ENCODE results near the gene SERGEF.

The SERGEF gene

DNA sequence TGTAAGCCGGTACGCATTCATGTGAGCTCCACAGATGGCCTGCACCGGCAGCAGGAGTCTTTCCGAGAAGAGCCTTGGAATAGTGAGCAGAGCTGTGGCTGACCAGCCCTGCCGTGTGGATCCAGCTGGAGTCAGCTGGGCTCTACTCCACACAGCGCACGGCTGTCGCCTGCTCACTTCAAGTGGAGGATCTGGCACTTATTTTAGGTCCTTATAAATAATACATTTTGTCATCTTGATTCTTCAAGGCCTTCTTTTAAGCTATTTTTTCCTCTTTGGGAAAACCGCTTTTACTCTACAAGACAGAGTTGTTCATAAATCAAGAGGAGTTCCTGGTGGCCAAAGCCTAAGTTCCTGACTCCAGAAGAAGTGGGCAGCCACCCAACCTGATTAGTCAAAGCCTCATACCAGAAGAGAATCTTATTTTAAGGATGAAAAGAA, 184.5 kb downstream of the SERGEF start:
- DNase-seq (ENCODE audit: low read depth), result no peak
- H3K4me3 ChIP-seq (ENCODE audit: low read depth, low read length), result no peak overlapping the region
- TF ChIP-seq, protein P1, sequence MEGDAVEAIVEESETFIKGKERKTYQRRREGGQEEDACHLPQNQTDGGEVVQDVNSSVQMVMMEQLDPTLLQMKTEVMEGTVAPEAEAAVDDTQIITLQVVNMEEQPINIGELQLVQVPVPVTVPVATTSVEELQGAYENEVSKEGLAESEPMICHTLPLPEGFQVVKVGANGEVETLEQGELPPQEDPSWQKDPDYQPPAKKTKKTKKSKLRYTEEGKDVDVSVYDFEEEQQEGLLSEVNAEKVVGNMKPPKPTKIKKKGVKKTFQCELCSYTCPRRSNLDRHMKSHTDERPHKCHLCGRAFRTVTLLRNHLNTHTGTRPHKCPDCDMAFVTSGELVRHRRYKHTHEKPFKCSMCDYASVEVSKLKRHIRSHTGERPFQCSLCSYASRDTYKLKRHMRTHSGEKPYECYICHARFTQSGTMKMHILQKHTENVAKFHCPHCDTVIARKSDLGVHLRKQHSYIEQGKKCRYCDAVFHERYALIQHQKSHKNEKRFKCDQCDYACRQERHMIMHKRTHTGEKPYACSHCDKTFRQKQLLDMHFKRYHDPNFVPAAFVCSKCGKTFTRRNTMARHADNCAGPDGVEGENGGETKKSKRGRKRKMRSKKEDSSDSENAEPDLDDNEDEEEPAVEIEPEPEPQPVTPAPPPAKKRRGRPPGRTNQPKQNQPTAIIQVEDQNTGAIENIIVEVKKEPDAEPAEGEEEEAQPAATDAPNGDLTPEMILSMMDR (IDR thresholded peaks at IDR 0.05; ENCODE audit: low read depth, low read length, missing control alignments), result no peak

GRCh38 chr11:17827006-17827405, 185.8 kb downstream of the SERGEF start:
- DNase-seq (ENCODE audit: low read depth), result no peak
- no peak overlapping the region for H3K4me3 ChIP-seq (ENCODE audit: low read depth, low read length)
- TF ChIP-seq, protein P1 (IDR thresholded peaks at IDR 0.05; ENCODE audit: low read depth, low read length, missing control alignments), result no peak

DNA sequence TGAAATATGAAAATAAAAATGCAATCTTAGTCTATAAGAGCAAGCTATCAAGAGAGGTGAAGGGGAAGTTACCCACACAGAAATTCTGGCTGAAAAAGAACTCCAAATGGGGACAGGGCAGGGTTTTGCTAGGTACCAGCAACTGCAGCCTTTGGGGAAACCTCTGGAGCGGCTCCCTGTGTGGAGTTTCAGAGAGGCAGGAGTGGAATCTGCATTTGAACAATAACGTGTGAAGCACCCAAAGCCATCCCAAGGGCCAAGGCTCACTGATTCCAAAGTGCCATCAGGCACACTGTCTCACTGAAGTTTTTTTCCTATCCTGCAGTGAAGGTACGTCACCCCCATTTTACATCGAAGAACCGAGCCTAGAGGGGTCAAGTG, 190.5 kb downstream of the SERGEF start:
- no peak overlapping the region for H3K4me3 ChIP-seq (ENCODE audit: low read depth, low read length)
- no peak for DNase-seq (ENCODE audit: low read depth)
- TF ChIP-seq, protein P1 (IDR thresholded peaks at IDR 0.05; ENCODE audit: low read depth, low read length, missing control alignments), result no peak

GRCh38 chr11:17821648-17822400, 191.0 kb downstream of the SERGEF start:
- DNase-seq (ENCODE audit: low read depth), result no peak
- H3K4me3 ChIP-seq (ENCODE audit: low read depth, low read length), result no peak overlapping the region
- TF ChIP-seq, protein P1 (IDR thresholded peaks at IDR 0.05; ENCODE audit: low read depth, low read length, missing control alignments), result no peak

- DNase-seq (ENCODE audit: low read depth), result no peak
These were observed 196.5 kb downstream of the SERGEF start for GRCh38 chr11:17816232-17816931.

DNA sequence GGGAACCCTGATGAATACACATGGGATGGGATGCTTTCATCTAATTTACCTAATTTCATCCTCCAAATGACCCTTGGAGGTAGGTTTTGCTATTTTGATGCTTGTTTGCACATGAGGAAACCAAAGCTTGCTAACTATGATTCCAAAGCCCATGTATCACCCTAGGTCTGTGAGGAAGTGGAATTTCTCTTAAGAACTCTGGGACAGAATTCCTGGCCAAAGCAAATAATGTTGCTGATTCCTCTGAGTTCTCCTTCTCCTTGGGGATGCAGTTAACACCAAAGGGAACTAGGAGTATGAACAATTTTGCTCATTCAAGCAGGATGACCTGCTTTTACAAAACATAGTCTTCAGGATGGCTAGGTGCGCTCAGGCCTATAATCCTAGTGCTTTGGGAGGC, 198.3 kb downstream of the SERGEF start:
- DNase-seq (ENCODE audit: low read depth), result no peak
- no peak overlapping the region for H3K4me3 ChIP-seq (ENCODE audit: low read depth, low read length)
- TF ChIP-seq, protein P1 (IDR thresholded peaks at IDR 0.05; ENCODE audit: low read depth, low read length, missing control alignments), result no peak

More at GRCh38 chr11:17816232-17816931, 196.5 kb downstream of the SERGEF start:
- no peak overlapping the region for H3K4me3 ChIP-seq (ENCODE audit: low read depth, low read length)
- TF ChIP-seq, protein P1 (IDR thresholded peaks at IDR 0.05; ENCODE audit: low read depth, low read length, missing control alignments), result no peak

All from GM12864 (cell line).